IMR-90 (cell line): ENCODE data around the gene MBTPS1. TPM values are rescaled to one million over a fixed set of nuclear protein-coding genes. Genes with fewer than 3 reads are reported as not detected.

Experiments
- ATAC-seq: fragments of 200-7000 bp; cut with Tn5 transposase; 2 replicates; pipeline ENCODE4 v1.9.1; 2020; ENCODE audit warnings: low read depth, mild to moderate bottlenecking, moderate library complexity
- BruUV-seq: library from RNA; stranded (reverse); fragments of 400-500 nt; replicated peaks from 2 replicates; lab custom pipeline; 2021; lab: Mats Ljungman, UMichigan
- CTCF ChIA-PET: fragments of 300-600 bp; formaldehyde crosslinking; extraction: SDS; loops from one replicate; lab custom pipeline; 2021; ENCODE audit warnings: antibody characterized with exemption; lab: Yijun Ruan, JAX
- POLR2A ChIA-PET: fragments of 300-600 bp; sonication (Branson Sonifier 250); formaldehyde crosslinking; loops from one replicate; lab custom pipeline; 2022; ENCODE audit warnings: antibody characterized with exemption; ENCODE audit not compliant: unreplicated experiment; lab: Charles Lee
- DNase-seq: peaks from one replicate; pipeline ENCODE4 v3.0.0; 2013
- H2AFZ ChIP-seq: replicated peaks from 2 replicates; pipeline ENCODE3; 2013; ENCODE audit warnings: low read length, mild to moderate bottlenecking; ENCODE audit not compliant: poor library complexity
- H2AK5ac ChIP-seq: 2 replicates; pipeline ENCODE4 v1.6.1; 2013; ENCODE audit warnings: low read depth, low read length, inconsistent platforms
- H2AK9ac ChIP-seq: replicated peaks from 2 replicates; pipeline ENCODE3; 2013; ENCODE audit warnings: mild to moderate bottlenecking, low read depth, low read length, moderate library complexity; ENCODE audit not compliant: poor library complexity
- H2BK120ac ChIP-seq: 2 replicates; pipeline ENCODE4 v1.6.1; 2013; ENCODE audit warnings: low read depth, low read length, inconsistent platforms
- H2BK15ac ChIP-seq: 3 replicates; pipeline ENCODE4 v1.6.1; 2013; ENCODE audit warnings: low read depth, low read length, inconsistent platforms
- H2BK20ac ChIP-seq: 2 replicates; pipeline ENCODE4 v1.6.1; 2013; ENCODE audit warnings: low read depth, mild to moderate bottlenecking, inconsistent platforms, low read length, moderate library complexity
- H2BK5ac ChIP-seq: 2 replicates; pipeline ENCODE4 v1.6.1; 2013; ENCODE audit warnings: mild to moderate bottlenecking, low read depth, low read length, inconsistent platforms; ENCODE audit not compliant: poor library complexity, severe bottlenecking
- H3K14ac ChIP-seq: replicated peaks from 2 replicates; pipeline ENCODE4 v1.6.1; 2013; ENCODE audit warnings: low read depth, low read length, inconsistent platforms
- H3K18ac ChIP-seq: 2 replicates; pipeline ENCODE4 v1.6.1; 2013; ENCODE audit warnings: low read depth, low read length, control low read depth
- H3K23ac ChIP-seq: 2 replicates; pipeline ENCODE4 v1.6.1; 2013; ENCODE audit warnings: low read depth, low read length, inconsistent platforms
- H3K27ac ChIP-seq: 2 replicates; pipeline ENCODE4 v1.5.1; 2013; ENCODE audit warnings: mild to moderate bottlenecking, control low read depth, low read length; ENCODE audit not compliant: insufficient read depth
- H3K27me3 ChIP-seq: 2 replicates; pipeline ENCODE4 v1.6.1; 2013; ENCODE audit warnings: low read length; ENCODE audit not compliant: control insufficient read depth, insufficient read depth
- H3K36me3 ChIP-seq: 2 replicates; pipeline ENCODE4 v1.6.1; 2013; ENCODE audit warnings: low read length, mixed read lengths; ENCODE audit not compliant: control insufficient read depth, insufficient read depth
- H3K4ac ChIP-seq: 2 replicates; pipeline ENCODE4 v1.6.1; 2013; ENCODE audit warnings: low read depth, low read length, inconsistent platforms
- H3K4me1 ChIP-seq: 2 replicates; pipeline ENCODE4 v1.6.1; 2013; ENCODE audit warnings: low read length, mixed read lengths; ENCODE audit not compliant: control insufficient read depth, insufficient read depth
- H3K4me2 ChIP-seq: 2 replicates; pipeline ENCODE4 v1.6.1; 2013; ENCODE audit warnings: low read depth, mild to moderate bottlenecking, control low read depth, low read length, moderate library complexity
- H3K4me3 ChIP-seq: 2 replicates; pipeline ENCODE4 v1.5.1; 2013; ENCODE audit warnings: low read depth, mild to moderate bottlenecking, control low read depth, low read length, moderate library complexity; ENCODE audit not compliant: insufficient read depth
- H3K56ac ChIP-seq: 2 replicates; pipeline ENCODE4 v1.6.1; 2013; ENCODE audit warnings: low read length, inconsistent platforms; ENCODE audit not compliant: insufficient read depth; ENCODE audit errors: extremely low read depth
- H3K79me1 ChIP-seq, 2 experiments: 2 replicates each; pipeline ENCODE4 v1.6.1; 2013; ENCODE audit warnings: low read length in 2 of 2, inconsistent platforms in 1 of 2, low read depth in 1 of 2
- H3K9ac ChIP-seq: 2 replicates; pipeline ENCODE4 v1.6.1; 2013; ENCODE audit warnings: low read depth, low read length, control low read depth
- H3K9me1 ChIP-seq: 2 replicates; pipeline ENCODE4 v1.6.1; 2013; ENCODE audit warnings: low read length, inconsistent platforms; ENCODE audit not compliant: insufficient read depth
- H3K9me3 ChIP-seq: 2 replicates; pipeline ENCODE4 v1.6.1; 2013; ENCODE audit warnings: low read length; ENCODE audit not compliant: control insufficient read depth, insufficient read depth
- H4K20me1 ChIP-seq: 2 replicates; pipeline ENCODE4 v1.6.1; 2013; ENCODE audit warnings: low read length, inconsistent platforms; ENCODE audit not compliant: insufficient read depth
- H4K5ac ChIP-seq: 2 replicates; pipeline ENCODE4 v1.6.1; 2013; ENCODE audit warnings: mild to moderate bottlenecking, low read depth, low read length, control low read depth
- H4K8ac ChIP-seq, 2 experiments: 2 replicates each; pipeline ENCODE4 v1.6.1; 2013; ENCODE audit warnings: low read depth in 2 of 2, low read length in 2 of 2, control low read depth in 1 of 2, inconsistent platforms in 1 of 2
- H4K91ac ChIP-seq: 2 replicates; pipeline ENCODE4 v1.6.1; 2013; ENCODE audit warnings: low read depth, low read length, inconsistent platforms; ENCODE audit not compliant: insufficient read depth
- CTCF ChIP-seq: conservative IDR thresholded peaks from 2 replicates; pipeline ENCODE4 v1.5.1; 2012; ENCODE audit warnings: mild to moderate bottlenecking, low read depth, low read length, improper control_type of control experiment
- FOS ChIP-seq: fragments of 150-350 bp; IDR thresholded peaks from 2 replicates; pipeline ENCODE4 v1.6.1; 2016; ENCODE audit warnings: low read depth, low read length
- MXI1 ChIP-seq: IDR thresholded peaks from 2 replicates; pipeline ENCODE4 v1.6.1; 2012; ENCODE audit warnings: low read depth, mild to moderate bottlenecking, low read length, moderate library complexity, borderline replicate concordance
- WGBS, 2 experiments: methylation state at CpG; one replicate each; pipeline versions ENCODE4 v1.1.5 to v1.1.7; 2013; ENCODE audit warnings: missing lambda C conversion rate in 2 of 2; ENCODE audit not compliant: insufficient read length in 1 of 2; ENCODE audit errors: extremely low coverage in 2 of 2; 5-methylcytosine and 5-hydroxymethylcytosine counted together
- dilution Hi-C: fragments of 300-500 bp; cut with HindIII; formaldehyde crosslinking; loops from one replicate; pipeline ENCODE4 v1.14.3; 2018; ENCODE audit warnings: low sequenced_read_pairs; ENCODE audit not compliant: unreplicated experiment
- in situ Hi-C: fragments of 300-500 bp; cut with MboI; formaldehyde crosslinking; loops from 3 replicates; pipeline ENCODE4 v1.14.3; 2019; ENCODE audit warnings: low sequenced_read_pairs, inconsistent platforms, mixed read lengths
- intact Hi-C: fragments of 100-400 bp; cut with micrococcal nuclease; formaldehyde crosslinking; loops from 2 replicates; pipeline ENCODE4 v1.10.0; 2022
- polyA plus RNA-seq, 3 experiments: library from polyadenylated mRNA; depleted of rRNA; stranded (reverse); fragments of >200 nt; gene quantifications; 2 replicates each; pipeline ENCODE4 v1.2.3, GENCODE V29; 2012; ENCODE audit warnings: low replicate concordance in 1 of 3
- total RNA-seq: library from RNA; depleted of rRNA; stranded (reverse); fragments of >200 nt; gene quantifications from 2 replicates; pipeline ENCODE4 v1.2.3, GENCODE V29; 2012

Gene MBTPS1
- total and polyA plus RNA-seq, 2 of the 4 experiments (the other 2 are of a cell fraction), result 59.0 to 70.4 TPM

GRCh38 chr16:84156342-84156784, 39.6 kb upstream of the MBTPS1 start:
- Histone ChIP-seq H3K9me3 (peaks cover 2% of the 10 kb centered on the region; the same call in 1 of the 2 replicates), H3K4me2 (no peak overlapping the region), H2BK120ac (no peak overlapping the region), H2BK20ac (no peak overlapping the region), H3K27me3 (peaks cover 31% of the 10 kb centered on the region), H3K79me1 (no peaks in the 10 kb centered on the region), H3K23ac (no peak overlapping the region), H3K9ac (no peak overlapping the region), H3K4ac (no peak overlapping the region), H3K4me3 (no peak overlapping the region), H2BK5ac (no peak overlapping the region), H3K4me1 (no peaks in the 10 kb centered on the region), H2AK9ac (no peak overlapping the region), H3K56ac (no peak overlapping the region), H3K27ac (no peak overlapping the region), H2AK5ac (no peak overlapping the region), H3K36me3 (no peaks in the 10 kb centered on the region), H4K8ac (no peak overlapping the region), H2BK15ac (no peak overlapping the region), H4K91ac (no peak overlapping the region), H3K14ac (no peak overlapping the region), H4K20me1 (no peaks in the 10 kb centered on the region), H4K5ac (no peak overlapping the region), H3K9me1 (no peaks in the 10 kb centered on the region), H3K18ac (no peak overlapping the region), H2AFZ (no peak overlapping the region)
- POLR2A ChIA-PET, result no interaction called here
- dilution Hi-C loops, result no loop called here
- CTCF ChIA-PET, result interaction anchor here (0.7 to 1.0 kb wide), 2 partner anchors 13 to 14 kb away, joined by 3 to 4 read pairs; no protein-coding TSS in a partner anchor
- intact Hi-C loops, result no loop called here
- 80% methylated on average over 1 of the region's 5 CpGs; no CpG with 5 or more reads in 1 of the 2 experiments for WGBS, 2 experiments
- no TSS peak for BruUV-seq
- DNase-seq (no peak), ATAC-seq (peak; percentile 29; the same call in 1 of the 2 replicates)
- TF ChIP-seq FOS (0 out of 2 replicates have a peak, but pooled peaks have one; percentile 15), MXI1 (no peak), CTCF (0 out of 2 replicates have a peak, but pooled peaks have one; percentile 14)
- in situ Hi-C loops, result no loop called here
